ENCODE results near the gene ASPSCR1.

DNA sequence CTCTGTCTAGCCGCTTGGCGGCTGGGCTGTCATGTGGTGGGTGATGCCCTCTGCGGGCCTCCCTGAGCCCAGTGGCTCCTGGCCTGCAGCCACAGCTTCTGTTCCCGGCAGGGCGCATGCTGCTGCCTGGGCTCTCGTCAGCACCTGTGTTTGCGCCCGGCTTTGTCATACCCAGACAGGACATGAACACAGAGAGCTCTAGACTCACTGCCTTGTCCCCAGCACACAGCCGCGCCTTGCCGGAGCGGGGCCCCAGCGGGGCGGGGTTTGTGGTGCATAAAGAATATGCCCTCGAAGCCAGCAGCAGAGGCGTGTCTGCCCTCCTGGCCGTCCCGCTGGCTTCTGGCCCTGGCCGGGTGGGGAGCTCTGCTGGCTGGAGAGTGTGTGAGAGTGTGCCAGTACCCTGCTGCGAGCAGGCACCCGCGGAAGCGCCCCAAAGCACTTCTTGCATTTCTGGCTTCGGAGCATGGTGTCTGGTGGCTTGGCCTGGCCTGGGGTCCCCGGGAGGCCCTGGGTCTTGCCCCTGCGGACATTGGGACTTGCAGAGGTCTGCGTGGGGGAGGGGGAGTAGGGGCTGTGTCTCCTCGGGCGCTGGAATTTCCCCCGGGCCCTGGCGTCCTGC, 14.4 kb downstream of the ASPSCR1 start:
- TF ChIP-seq, protein P1, sequence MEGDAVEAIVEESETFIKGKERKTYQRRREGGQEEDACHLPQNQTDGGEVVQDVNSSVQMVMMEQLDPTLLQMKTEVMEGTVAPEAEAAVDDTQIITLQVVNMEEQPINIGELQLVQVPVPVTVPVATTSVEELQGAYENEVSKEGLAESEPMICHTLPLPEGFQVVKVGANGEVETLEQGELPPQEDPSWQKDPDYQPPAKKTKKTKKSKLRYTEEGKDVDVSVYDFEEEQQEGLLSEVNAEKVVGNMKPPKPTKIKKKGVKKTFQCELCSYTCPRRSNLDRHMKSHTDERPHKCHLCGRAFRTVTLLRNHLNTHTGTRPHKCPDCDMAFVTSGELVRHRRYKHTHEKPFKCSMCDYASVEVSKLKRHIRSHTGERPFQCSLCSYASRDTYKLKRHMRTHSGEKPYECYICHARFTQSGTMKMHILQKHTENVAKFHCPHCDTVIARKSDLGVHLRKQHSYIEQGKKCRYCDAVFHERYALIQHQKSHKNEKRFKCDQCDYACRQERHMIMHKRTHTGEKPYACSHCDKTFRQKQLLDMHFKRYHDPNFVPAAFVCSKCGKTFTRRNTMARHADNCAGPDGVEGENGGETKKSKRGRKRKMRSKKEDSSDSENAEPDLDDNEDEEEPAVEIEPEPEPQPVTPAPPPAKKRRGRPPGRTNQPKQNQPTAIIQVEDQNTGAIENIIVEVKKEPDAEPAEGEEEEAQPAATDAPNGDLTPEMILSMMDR (IDR thresholded peaks at IDR 0.05), result peak in 1 of 4 experiments; percentile 19
- TF ChIP-seq POLR2A (IDR thresholded peaks at IDR 0.05) (no peak), POLR2AphosphoS5 (IDR thresholded peaks at IDR 0.05) (no peak), EP300 (IDR thresholded peaks at IDR 0.05) (no peak)

All from gastroesophageal sphincter (tissue), 3 donors.